HepG2 (cell line): ENCODE results near the gene CHST11. TPM values are rescaled to one million over a fixed set of nuclear protein-coding genes. Genes with fewer than 3 reads are reported as not detected.

Experiments used
- ATAC-seq: fragments of 200-7000 bp; cut with Tn5 transposase; 3 replicates; pipeline ENCODE4 v1.9.1; 2020; ENCODE audit warnings: mild to moderate bottlenecking, moderate library complexity
- BruUV-seq: library from RNA; stranded (reverse); fragments of 400-500 nt; replicated peaks from 2 replicates; lab custom pipeline; 2021; lab: Mats Ljungman, UMichigan
- CTCF ChIA-PET: fragments of 300-600 bp; formaldehyde crosslinking; extraction: SDS; loops from one replicate; lab custom pipeline; 2021; ENCODE audit warnings: low total read pairs, inconsistent platforms, low intra/inter-chr PET ratio; lab: Yijun Ruan, JAX
- POLR2A ChIA-PET: fragments of 350-600 bp; sonication (Branson Sonifier 250); formaldehyde crosslinking; loops from one replicate; lab custom pipeline; 2020; ENCODE audit warnings: antibody characterized with exemption, inconsistent platforms; lab: Yijun Ruan, JAX
- DNase-seq: peaks from one replicate; pipeline ENCODE4 v3.0.0-alpha.2; 2015; ENCODE audit warnings: low spot score
- FAIRE-seq: peaks from 3 replicates; lab custom pipeline; 2011; peaks lifted over from hg19 to GRCh38; lab: Jason Lieb, UNC
- H2AFZ ChIP-seq: one replicate; pipeline ENCODE4 v1.6.1; 2011; ENCODE audit warnings: low read length, inconsistent platforms
- H3K27ac ChIP-seq: fragments of 300-600 bp; 3 replicates; pipeline ENCODE4 v1.8.0; 2011; ENCODE audit warnings: mixed run types, mild to moderate bottlenecking, mixed read lengths, low read length, inconsistent platforms; ENCODE audit not compliant: insufficient read depth; ENCODE audit errors: extremely low read length
- H3K27me3 ChIP-seq, 2 experiments: fragments of 200-600 bp in 1 of 2; 2 replicates in 1 of 2; 3 replicates in 1 of 2; pipeline versions ENCODE4 v1.6.0 to v1.8.0; 2011; ENCODE audit warnings: low read length in 2 of 2, mild to moderate bottlenecking in 2 of 2, moderate library complexity in 2 of 2, inconsistent platforms in 1 of 2; ENCODE audit not compliant: insufficient read depth in 2 of 2, control insufficient read depth in 1 of 2
- H3K36me3 ChIP-seq, 2 experiments: fragments of 200-600 bp in 1 of 2; replicated peaks in 1 of 2; 2 replicates in 1 of 2; 3 replicates in 1 of 2; pipeline versions ENCODE4 v1.5.1 to v1.8.0; 2011; ENCODE audit warnings: low read length in 2 of 2, inconsistent platforms in 1 of 2; ENCODE audit not compliant: insufficient read depth in 2 of 2, control insufficient read depth in 1 of 2
- H3K4me1 ChIP-seq: 2 replicates; pipeline ENCODE4 v1.5.1; 2012; ENCODE audit warnings: low read length, inconsistent platforms; ENCODE audit not compliant: insufficient read depth
- H3K4me2 ChIP-seq: 2 replicates; pipeline ENCODE4 v1.6.0; 2011; ENCODE audit warnings: low read depth, low read length, inconsistent platforms
- H3K4me3 ChIP-seq, 3 experiments: fragments of 200-600 bp in 1 of 3; sonication (generic), shearing (Covaris generic) in 1 of 3; replicated peaks in 1 of 3; 2 replicates each; pipeline ENCODE4 v1.5.1; 2011 to 2016; ENCODE audit warnings: low read length in 3 of 3, inconsistent platforms in 2 of 3, low read depth in 2 of 3, mild to moderate bottlenecking in 2 of 3, control low read depth in 1 of 3, mixed read lengths in 1 of 3; ENCODE audit not compliant: insufficient read depth in 1 of 3
- H3K79me2 ChIP-seq: one replicate; pipeline ENCODE4 v1.6.1; 2011; ENCODE audit warnings: low read length, inconsistent platforms; ENCODE audit not compliant: insufficient read depth
- H3K9ac ChIP-seq: 2 replicates; pipeline ENCODE4 v1.6.0; 2011; ENCODE audit warnings: mild to moderate bottlenecking, low read depth, low read length, inconsistent platforms; ENCODE audit not compliant: insufficient read depth
- H3K9me3 ChIP-seq: 2 replicates; pipeline ENCODE4 v1.5.1; 2012; ENCODE audit warnings: mild to moderate bottlenecking, low read length
- H4K20me1 ChIP-seq: 2 replicates; pipeline ENCODE4 v1.6.0; 2011; ENCODE audit warnings: inconsistent platforms, mild to moderate bottlenecking, low read length, moderate library complexity; ENCODE audit not compliant: insufficient read depth
- MAFF ChIP-seq: IDR thresholded peaks from 2 replicates; pipeline ENCODE4 v1.6.1; 2011; ENCODE audit warnings: low read depth, low read length, improper control_type of control experiment
- MAFK ChIP-seq, 2 experiments: IDR thresholded peaks in 1 of 2; conservative IDR thresholded peaks in 1 of 2; 2 replicates each; pipeline ENCODE4 v1.6.1; 2011; ENCODE audit warnings: improper control_type of control experiment in 2 of 2, low read length in 2 of 2
- SALL2 ChIP-seq: sonication (generic); formaldehyde crosslinking; IDR thresholded peaks from 2 replicates; pipeline ENCODE4 v1.8.1; 2023; ENCODE audit warnings: mild to moderate bottlenecking, missing genetic modification reagents, inconsistent platforms
- ZSCAN30 ChIP-seq: sonication (generic); formaldehyde crosslinking; IDR thresholded peaks from 2 replicates; pipeline ENCODE4 v1.5.0; 2020; ENCODE audit warnings: mild to moderate bottlenecking, missing genetic modification reagents
- WGBS: methylation state at CpG from one replicate; pipeline ENCODE4 v1.1.6; 2017; ENCODE audit warnings: low lambda C conversion rate; 5-methylcytosine and 5-hydroxymethylcytosine counted together
- in situ Hi-C: cut with HindIII; loops from 2 replicates; pipeline ENCODE4 v1.10.0; 2017; ENCODE audit warnings: low pct_unique_long_range_greater_than_20kb; ENCODE audit not compliant: extremely low pct_ligation_motif_present
- intact Hi-C: fragments of 100-400 bp; cut with micrococcal nuclease; formaldehyde crosslinking; loops from one replicate; pipeline ENCODE4 v1.10.0; 2022; ENCODE audit not compliant: unreplicated experiment
- polyA plus RNA-seq, 8 experiments: library from polyadenylated mRNA; depleted of rRNA in 3 of 8; stranded (reverse) in 7 of 8; unstranded in 1 of 8; fragments of >200 nt; fragmentation: Illumina TruSeq in 4 of 8; extraction: Trizol in 4 of 8; gene quantifications; 2 replicates each; pipeline versions ENCODE4 v1.2.1 to v1.2.3, GENCODE V29; 2011 to 2016; ENCODE audit warnings: low read depth in 4 of 8, missing spikeins in 1 of 8, mixed read lengths in 1 of 8; ENCODE audit not compliant: insufficient read depth in 1 of 8
- total RNA-seq, 5 experiments: library from RNA; depleted of rRNA; stranded (reverse); fragments of >200 nt; fragmentation: Illumina TruSeq; extraction: Trizol; gene quantifications; 2 replicates each; pipeline ENCODE4 v1.2.3, GENCODE V29; 2016; ENCODE audit warnings: low read depth in 1 of 5

The CHST11 gene
- total and polyA plus RNA-seq, 2 of the 13 experiments (the other 11 are each of a cell fraction or from before 2014, with no cell fraction given) = 0.15 TPM; not detected in 1

DNA sequence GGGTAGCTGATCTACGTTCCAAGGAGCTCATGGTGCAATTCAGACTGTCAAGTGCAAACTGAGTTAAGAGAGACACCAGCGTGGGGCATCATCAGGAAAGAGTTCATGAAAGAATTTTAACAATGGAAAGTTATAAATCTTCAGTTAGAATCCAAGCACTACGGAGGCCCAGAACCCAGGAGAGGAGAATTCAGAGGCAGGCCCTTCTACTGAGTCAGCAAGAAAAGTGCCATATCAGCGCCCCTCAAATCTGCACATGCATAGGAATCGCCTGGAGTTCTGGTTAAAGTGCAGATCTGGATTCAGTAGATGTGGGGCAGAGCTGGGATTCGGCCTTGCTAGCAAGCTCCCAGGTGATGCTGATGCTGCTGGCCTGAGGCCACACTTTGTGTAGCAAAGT lies 45.9 kb downstream of the CHST11 start:
- WGBS = under 1% methylated on average over 6 of the region's 6 CpGs

DNA sequence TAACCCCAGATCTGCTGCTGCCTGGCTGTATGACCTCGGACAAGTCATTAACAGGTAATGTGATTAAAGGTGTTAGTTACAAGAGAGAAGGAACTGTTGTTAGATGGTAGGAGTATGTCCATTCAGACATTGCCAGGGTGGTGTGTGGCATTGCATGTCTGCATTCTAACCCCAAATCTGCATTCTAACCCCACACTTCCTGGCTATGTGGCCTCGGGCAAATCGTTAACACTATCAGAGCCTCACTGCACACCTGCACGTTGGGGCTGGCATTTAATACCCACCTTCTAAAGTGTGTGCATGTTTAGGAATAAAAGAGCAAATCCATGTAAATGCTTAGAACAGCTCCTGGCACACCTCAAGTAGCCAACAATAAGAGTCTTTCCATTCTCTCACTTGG lies 46.4 kb downstream of the CHST11 start:
- ChIA-PET CTCF (no interaction called here), POLR2A (no interaction called here)
- Histone ChIP-seq H3K9me3 (no peaks in the 10 kb centered on the region), H3K4me3 (no peak overlapping the region), H3K4me2 (no peak overlapping the region), H4K20me1 (no peaks in the 10 kb centered on the region), H3K9ac (no peak overlapping the region), H3K36me3 (no peaks in the 10 kb centered on the region), H3K4me1 (no peaks in the 10 kb centered on the region), H3K27ac (no peak overlapping the region), H3K79me2 (no peaks in the 10 kb centered on the region), H3K27me3 (peaks cover 0 to 32% of the 10 kb centered on the region in 2 experiments; a peak in 3 of 5 replicates), H2AFZ (no peak overlapping the region)
- 0% methylated on average over 4 of the region's 4 CpGs for WGBS
- intact Hi-C loops = no loop called here
- FAIRE-seq (no peak), ATAC-seq (no peak), DNase-seq (no peak)
- no TSS peak for BruUV-seq
- TF ChIP-seq ZSCAN30 (CRISPR knock-in tag) = no peak
- in situ Hi-C loops = no loop called here

More for the DNA sequence above, 45.9 kb downstream of the CHST11 start:
- POLR2A ChIA-PET = no interaction called here
- in situ Hi-C loops = no loop called here
- FAIRE-seq (no peak), ATAC-seq (no peak), DNase-seq (no peak)
- no peak overlapping the region for H3K4me2 ChIP-seq
- CTCF ChIA-PET = no interaction called here
- no peaks in the 10 kb centered on the region for H3K4me1 ChIP-seq
- no peaks in the 10 kb centered on the region for H3K79me2 ChIP-seq
- no peak overlapping the region for H3K27ac ChIP-seq
- no peak overlapping the region for H3K9ac ChIP-seq
- no TSS peak for BruUV-seq
- intact Hi-C loops = no loop called here
- no peak overlapping the region for H3K4me3 ChIP-seq
- H3K9me3 ChIP-seq = no peaks in the 10 kb centered on the region
- H2AFZ ChIP-seq = no peak overlapping the region
- no peaks in the 10 kb centered on the region for H4K20me1 ChIP-seq
- peaks cover 0 to 34% of the 10 kb centered on the region in 2 experiments; a peak in 3 of 5 replicates for H3K27me3 ChIP-seq
- no peaks in the 10 kb centered on the region for H3K36me3 ChIP-seq
- TF ChIP-seq MAFK (conservative IDR thresholded peaks at IDR 0.05 in 1 of 2, IDR thresholded peaks at IDR 0.05 in 1 of 2; ENCODE audit: low read length in 2 of 2) = peak; percentile 67 to 86
- peak; percentile 82 for TF ChIP-seq MAFF
- no peak for TF ChIP-seq SALL2 (CRISPR knock-in tag)
